IMR-90 (cell line): ENCODE data around the gene LIN7B. TPM values are rescaled to one million over a fixed set of nuclear protein-coding genes. Genes with fewer than 3 reads are reported as not detected.

Source experiments
- ATAC-seq: fragments of 200-7000 bp; cut with Tn5 transposase; 2 replicates; pipeline ENCODE4 v1.9.1; 2020; ENCODE audit warnings: low read depth, mild to moderate bottlenecking, moderate library complexity
- BruUV-seq: library from RNA; stranded (reverse); fragments of 400-500 nt; replicated peaks from 2 replicates; lab custom pipeline; 2021; lab: Mats Ljungman, UMichigan
- CTCF ChIA-PET: fragments of 300-600 bp; formaldehyde crosslinking; extraction: SDS; loops from one replicate; lab custom pipeline; 2021; ENCODE audit warnings: antibody characterized with exemption; lab: Yijun Ruan, JAX
- POLR2A ChIA-PET: fragments of 300-600 bp; sonication (Branson Sonifier 250); formaldehyde crosslinking; loops from one replicate; lab custom pipeline; 2022; ENCODE audit warnings: antibody characterized with exemption; ENCODE audit not compliant: unreplicated experiment; lab: Charles Lee
- DNase-seq: peaks from one replicate; pipeline ENCODE4 v3.0.0; 2013
- H2AFZ ChIP-seq: replicated peaks from 2 replicates; pipeline ENCODE3; 2013; ENCODE audit warnings: low read length, mild to moderate bottlenecking; ENCODE audit not compliant: poor library complexity
- H2AK5ac ChIP-seq: 2 replicates; pipeline ENCODE4 v1.6.1; 2013; ENCODE audit warnings: low read depth, low read length, inconsistent platforms
- H2AK9ac ChIP-seq: replicated peaks from 2 replicates; pipeline ENCODE3; 2013; ENCODE audit warnings: mild to moderate bottlenecking, low read depth, low read length, moderate library complexity; ENCODE audit not compliant: poor library complexity
- H2BK120ac ChIP-seq: 2 replicates; pipeline ENCODE4 v1.6.1; 2013; ENCODE audit warnings: low read depth, low read length, inconsistent platforms
- H2BK15ac ChIP-seq: 3 replicates; pipeline ENCODE4 v1.6.1; 2013; ENCODE audit warnings: low read depth, low read length, inconsistent platforms
- H2BK20ac ChIP-seq: 2 replicates; pipeline ENCODE4 v1.6.1; 2013; ENCODE audit warnings: low read depth, mild to moderate bottlenecking, inconsistent platforms, low read length, moderate library complexity
- H2BK5ac ChIP-seq: 2 replicates; pipeline ENCODE4 v1.6.1; 2013; ENCODE audit warnings: mild to moderate bottlenecking, low read depth, low read length, inconsistent platforms; ENCODE audit not compliant: poor library complexity, severe bottlenecking
- H3K14ac ChIP-seq: replicated peaks from 2 replicates; pipeline ENCODE4 v1.6.1; 2013; ENCODE audit warnings: low read depth, low read length, inconsistent platforms
- H3K18ac ChIP-seq: 2 replicates; pipeline ENCODE4 v1.6.1; 2013; ENCODE audit warnings: low read depth, low read length, control low read depth
- H3K23ac ChIP-seq: 2 replicates; pipeline ENCODE4 v1.6.1; 2013; ENCODE audit warnings: low read depth, low read length, inconsistent platforms
- H3K27ac ChIP-seq: 2 replicates; pipeline ENCODE4 v1.5.1; 2013; ENCODE audit warnings: mild to moderate bottlenecking, control low read depth, low read length; ENCODE audit not compliant: insufficient read depth
- H3K27me3 ChIP-seq: 2 replicates; pipeline ENCODE4 v1.6.1; 2013; ENCODE audit warnings: low read length; ENCODE audit not compliant: control insufficient read depth, insufficient read depth
- H3K36me3 ChIP-seq: 2 replicates; pipeline ENCODE4 v1.6.1; 2013; ENCODE audit warnings: low read length, mixed read lengths; ENCODE audit not compliant: control insufficient read depth, insufficient read depth
- H3K4ac ChIP-seq: 2 replicates; pipeline ENCODE4 v1.6.1; 2013; ENCODE audit warnings: low read depth, low read length, inconsistent platforms
- H3K4me1 ChIP-seq: 2 replicates; pipeline ENCODE4 v1.6.1; 2013; ENCODE audit warnings: low read length, mixed read lengths; ENCODE audit not compliant: control insufficient read depth, insufficient read depth
- H3K4me2 ChIP-seq: 2 replicates; pipeline ENCODE4 v1.6.1; 2013; ENCODE audit warnings: low read depth, mild to moderate bottlenecking, control low read depth, low read length, moderate library complexity
- H3K4me3 ChIP-seq: 2 replicates; pipeline ENCODE4 v1.5.1; 2013; ENCODE audit warnings: low read depth, mild to moderate bottlenecking, control low read depth, low read length, moderate library complexity; ENCODE audit not compliant: insufficient read depth
- H3K56ac ChIP-seq: 2 replicates; pipeline ENCODE4 v1.6.1; 2013; ENCODE audit warnings: low read length, inconsistent platforms; ENCODE audit not compliant: insufficient read depth; ENCODE audit errors: extremely low read depth
- H3K79me1 ChIP-seq, 2 experiments: 2 replicates each; pipeline ENCODE4 v1.6.1; 2013; ENCODE audit warnings: low read length in 2 of 2, inconsistent platforms in 1 of 2, low read depth in 1 of 2
- H3K9ac ChIP-seq: 2 replicates; pipeline ENCODE4 v1.6.1; 2013; ENCODE audit warnings: low read depth, low read length, control low read depth
- H3K9me1 ChIP-seq: 2 replicates; pipeline ENCODE4 v1.6.1; 2013; ENCODE audit warnings: low read length, inconsistent platforms; ENCODE audit not compliant: insufficient read depth
- H3K9me3 ChIP-seq: 2 replicates; pipeline ENCODE4 v1.6.1; 2013; ENCODE audit warnings: low read length; ENCODE audit not compliant: control insufficient read depth, insufficient read depth
- H4K20me1 ChIP-seq: 2 replicates; pipeline ENCODE4 v1.6.1; 2013; ENCODE audit warnings: low read length, inconsistent platforms; ENCODE audit not compliant: insufficient read depth
- H4K5ac ChIP-seq: 2 replicates; pipeline ENCODE4 v1.6.1; 2013; ENCODE audit warnings: mild to moderate bottlenecking, low read depth, low read length, control low read depth
- H4K8ac ChIP-seq, 2 experiments: 2 replicates each; pipeline ENCODE4 v1.6.1; 2013; ENCODE audit warnings: low read depth in 2 of 2, low read length in 2 of 2, control low read depth in 1 of 2, inconsistent platforms in 1 of 2
- H4K91ac ChIP-seq: 2 replicates; pipeline ENCODE4 v1.6.1; 2013; ENCODE audit warnings: low read depth, low read length, inconsistent platforms; ENCODE audit not compliant: insufficient read depth
- BHLHE40 ChIP-seq: fragments of 150-350 bp; IDR thresholded peaks from 2 replicates; pipeline ENCODE4 v1.6.1; 2016; ENCODE audit warnings: mild to moderate bottlenecking, low read depth, low read length
- CEBPB ChIP-seq: IDR thresholded peaks from 2 replicates; pipeline ENCODE4 v1.6.1; 2012; ENCODE audit warnings: low read depth, low read length, improper control_type of control experiment
- MAFK ChIP-seq: IDR thresholded peaks from 2 replicates; pipeline ENCODE4 v1.6.1; 2012; ENCODE audit warnings: low read depth, low read length, improper control_type of control experiment
- NFE2L2 ChIP-seq: fragments of 150-350 bp; IDR thresholded peaks from 2 replicates; pipeline ENCODE4 v1.6.1; 2016; ENCODE audit warnings: low read depth, mild to moderate bottlenecking, low read length
- POLR2A ChIP-seq: IDR thresholded peaks from 2 replicates; pipeline ENCODE4 v1.6.1; 2012; ENCODE audit warnings: mild to moderate bottlenecking, low read depth, low read length
- RAD21 ChIP-seq: IDR thresholded peaks from 2 replicates; pipeline ENCODE4 v1.6.1; 2012; ENCODE audit warnings: low read length, improper control_type of control experiment
- RFX5 ChIP-seq: IDR thresholded peaks from 2 replicates; pipeline ENCODE4 v1.8.0; 2012; ENCODE audit warnings: low read depth, mild to moderate bottlenecking, low read length, moderate library complexity
- WGBS, 2 experiments: methylation state at CpG; one replicate each; pipeline versions ENCODE4 v1.1.5 to v1.1.7; 2013; ENCODE audit warnings: missing lambda C conversion rate in 2 of 2; ENCODE audit not compliant: insufficient read length in 1 of 2; ENCODE audit errors: extremely low coverage in 2 of 2; 5-methylcytosine and 5-hydroxymethylcytosine counted together
- dilution Hi-C: fragments of 300-500 bp; cut with HindIII; formaldehyde crosslinking; loops from one replicate; pipeline ENCODE4 v1.14.3; 2018; ENCODE audit warnings: low sequenced_read_pairs; ENCODE audit not compliant: unreplicated experiment
- in situ Hi-C: fragments of 300-500 bp; cut with MboI; formaldehyde crosslinking; loops from 3 replicates; pipeline ENCODE4 v1.14.3; 2019; ENCODE audit warnings: low sequenced_read_pairs, inconsistent platforms, mixed read lengths
- intact Hi-C: fragments of 100-400 bp; cut with micrococcal nuclease; formaldehyde crosslinking; loops from 2 replicates; pipeline ENCODE4 v1.10.0; 2022
- polyA plus RNA-seq, 3 experiments: library from polyadenylated mRNA; depleted of rRNA; stranded (reverse); fragments of >200 nt; gene quantifications; 2 replicates each; pipeline ENCODE4 v1.2.3, GENCODE V29; 2012; ENCODE audit warnings: low replicate concordance in 1 of 3
- total RNA-seq: library from RNA; depleted of rRNA; stranded (reverse); fragments of >200 nt; gene quantifications from 2 replicates; pipeline ENCODE4 v1.2.3, GENCODE V29; 2012
- TF ChIP-seq, protein P1 (sequence below): conservative IDR thresholded peaks from 2 replicates; pipeline ENCODE4 v1.5.1; 2012; ENCODE audit warnings: mild to moderate bottlenecking, low read depth, low read length, improper control_type of control experiment
- TF ChIP-seq, protein P2 (sequence below): fragments of 150-350 bp; IDR thresholded peaks from 2 replicates; pipeline ENCODE4 v1.6.1; 2017; ENCODE audit warnings: mild to moderate bottlenecking, antibody characterized with exemption, low read length, low read depth
- TF ChIP-seq, protein P3 (sequence below): fragments of 150-350 bp; IDR thresholded peaks from 2 replicates; pipeline ENCODE4 v1.6.1; 2016; ENCODE audit warnings: low read depth, mild to moderate bottlenecking, low read length, moderate library complexity, borderline replicate concordance

Gene LIN7B
- total and polyA plus RNA-seq, 2 of the 4 experiments (the other 2 are of a cell fraction): 3.8 to 8.0 TPM

DNA sequence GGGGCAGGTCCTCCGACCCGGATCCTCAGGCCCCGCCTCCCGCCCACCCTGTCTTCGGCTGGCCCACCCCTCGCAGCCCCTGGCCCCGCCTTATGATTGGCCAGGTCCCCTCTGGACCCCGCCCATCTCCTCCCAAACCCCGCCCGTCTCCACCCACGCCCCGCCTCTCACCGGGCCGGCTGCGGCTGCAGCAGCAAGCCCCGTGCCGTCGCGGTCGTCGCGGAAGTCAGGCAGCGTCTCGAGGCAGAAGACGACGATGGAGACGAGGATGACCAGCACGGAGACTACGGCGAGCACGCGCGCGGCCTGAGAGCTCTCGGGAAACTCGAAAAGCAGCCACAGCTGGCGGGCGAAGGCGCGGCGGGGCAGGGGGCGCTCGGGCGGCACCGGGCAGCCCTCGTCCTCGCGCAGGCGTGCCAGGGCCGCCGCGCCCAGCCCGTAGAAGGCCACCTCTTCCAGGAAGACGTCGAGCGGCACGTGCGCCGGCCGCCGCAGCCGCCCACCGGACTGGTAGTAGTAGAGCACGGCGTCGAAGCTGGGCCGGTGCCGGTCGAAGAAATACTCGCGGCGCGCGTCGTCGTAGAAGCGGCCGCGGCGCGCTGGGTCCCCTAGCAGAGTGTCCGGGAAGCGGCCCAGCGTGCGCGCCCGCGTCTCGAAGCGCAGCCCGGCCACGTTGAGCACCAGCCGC, 42.2 kb upstream of the LIN7B start:
- ATAC-seq: peak; percentile 50
- H2AFZ ChIP-seq: peak overlapping the region; percentile 75
- no peak overlapping the region for H3K23ac ChIP-seq
- peaks cover 42% of the 10 kb centered on the region for H3K27me3 ChIP-seq
- H2BK15ac ChIP-seq: no peak overlapping the region
- no peaks in the 10 kb centered on the region for H3K36me3 ChIP-seq
- H3K56ac ChIP-seq: no peak overlapping the region
- POLR2A ChIA-PET: no interaction called here
- H3K4me2 ChIP-seq: no peak overlapping the region
- no peak for DNase-seq
- no peak overlapping the region for H3K27ac ChIP-seq
- no peak overlapping the region for H3K18ac ChIP-seq
- no peak overlapping the region for H3K14ac ChIP-seq
- H3K79me1 ChIP-seq: no peaks in the 10 kb centered on the region
- no peak overlapping the region for H2AK5ac ChIP-seq
- peaks cover 18% of the 10 kb centered on the region for H3K9me3 ChIP-seq
- in situ Hi-C loops: no loop called here
- H4K20me1 ChIP-seq: no peaks in the 10 kb centered on the region
- H3K4me1 ChIP-seq: no peaks in the 10 kb centered on the region
- H2BK5ac ChIP-seq: no peak overlapping the region
- no peak overlapping the region for H3K4ac ChIP-seq
- H4K91ac ChIP-seq: no peak overlapping the region
- no peak overlapping the region for H4K5ac ChIP-seq
- no peak overlapping the region for H3K9ac ChIP-seq
- intact Hi-C loops: loop anchor here (5.0 kb wide), 1 partner anchor 80 kb away; the partner anchor contains the start of genes GYS1 and RUVBL2
- H2BK120ac ChIP-seq: no peak overlapping the region
- CTCF ChIA-PET: no interaction called here
- no peak overlapping the region for H4K8ac ChIP-seq
- WGBS, 2 experiments: 6% methylated on average over 55 of the region's 93 CpGs; no CpG with 5 or more reads in 1 of the 2 experiments
- no peak overlapping the region for H3K4me3 ChIP-seq
- TF ChIP-seq, protein P1, sequence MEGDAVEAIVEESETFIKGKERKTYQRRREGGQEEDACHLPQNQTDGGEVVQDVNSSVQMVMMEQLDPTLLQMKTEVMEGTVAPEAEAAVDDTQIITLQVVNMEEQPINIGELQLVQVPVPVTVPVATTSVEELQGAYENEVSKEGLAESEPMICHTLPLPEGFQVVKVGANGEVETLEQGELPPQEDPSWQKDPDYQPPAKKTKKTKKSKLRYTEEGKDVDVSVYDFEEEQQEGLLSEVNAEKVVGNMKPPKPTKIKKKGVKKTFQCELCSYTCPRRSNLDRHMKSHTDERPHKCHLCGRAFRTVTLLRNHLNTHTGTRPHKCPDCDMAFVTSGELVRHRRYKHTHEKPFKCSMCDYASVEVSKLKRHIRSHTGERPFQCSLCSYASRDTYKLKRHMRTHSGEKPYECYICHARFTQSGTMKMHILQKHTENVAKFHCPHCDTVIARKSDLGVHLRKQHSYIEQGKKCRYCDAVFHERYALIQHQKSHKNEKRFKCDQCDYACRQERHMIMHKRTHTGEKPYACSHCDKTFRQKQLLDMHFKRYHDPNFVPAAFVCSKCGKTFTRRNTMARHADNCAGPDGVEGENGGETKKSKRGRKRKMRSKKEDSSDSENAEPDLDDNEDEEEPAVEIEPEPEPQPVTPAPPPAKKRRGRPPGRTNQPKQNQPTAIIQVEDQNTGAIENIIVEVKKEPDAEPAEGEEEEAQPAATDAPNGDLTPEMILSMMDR: no peak
- TF ChIP-seq, protein P2, sequence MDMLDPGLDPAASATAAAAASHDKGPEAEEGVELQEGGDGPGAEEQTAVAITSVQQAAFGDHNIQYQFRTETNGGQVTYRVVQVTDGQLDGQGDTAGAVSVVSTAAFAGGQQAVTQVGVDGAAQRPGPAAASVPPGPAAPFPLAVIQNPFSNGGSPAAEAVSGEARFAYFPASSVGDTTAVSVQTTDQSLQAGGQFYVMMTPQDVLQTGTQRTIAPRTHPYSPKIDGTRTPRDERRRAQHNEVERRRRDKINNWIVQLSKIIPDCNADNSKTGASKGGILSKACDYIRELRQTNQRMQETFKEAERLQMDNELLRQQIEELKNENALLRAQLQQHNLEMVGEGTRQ: no peak
- TF ChIP-seq, protein P3, sequence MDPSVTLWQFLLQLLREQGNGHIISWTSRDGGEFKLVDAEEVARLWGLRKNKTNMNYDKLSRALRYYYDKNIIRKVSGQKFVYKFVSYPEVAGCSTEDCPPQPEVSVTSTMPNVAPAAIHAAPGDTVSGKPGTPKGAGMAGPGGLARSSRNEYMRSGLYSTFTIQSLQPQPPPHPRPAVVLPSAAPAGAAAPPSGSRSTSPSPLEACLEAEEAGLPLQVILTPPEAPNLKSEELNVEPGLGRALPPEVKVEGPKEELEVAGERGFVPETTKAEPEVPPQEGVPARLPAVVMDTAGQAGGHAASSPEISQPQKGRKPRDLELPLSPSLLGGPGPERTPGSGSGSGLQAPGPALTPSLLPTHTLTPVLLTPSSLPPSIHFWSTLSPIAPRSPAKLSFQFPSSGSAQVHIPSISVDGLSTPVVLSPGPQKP: no peak
- TF ChIP-seq RAD21: no peak
- TF ChIP-seq CEBPB: no peak
- no peak for TF ChIP-seq RFX5
- no peak for TF ChIP-seq MAFK
- TF ChIP-seq POLR2A: no peak
- TF ChIP-seq NFE2L2: no peak
- no peak for TF ChIP-seq BHLHE40
- no peak overlapping the region for H2BK20ac ChIP-seq
- no TSS peak for BruUV-seq
- no peak overlapping the region for H2AK9ac ChIP-seq
- dilution Hi-C loops: no loop called here
- H3K9me1 ChIP-seq: no peaks in the 10 kb centered on the region
